A549 treated with Hydrocortisone at 1 μM for 4 hours (cell line): ENCODE results near the gene ZNF17. TPM values are rescaled to one million over a fixed set of nuclear protein-coding genes. Genes with fewer than 3 reads are reported as not detected.

Experiments
- total RNA-seq: library from RNA; stranded (reverse); fragments of 200-300 nt; extraction: Qiagen RNA extraction; gene quantifications from 5 replicates; pipeline ENCODE4 v1.2.3, GENCODE V29; 2022

The ZNF17 gene
- total RNA-seq, result 4.2 to 7.7 TPM (median 5.6 TPM) in 5 replicates

DNA sequence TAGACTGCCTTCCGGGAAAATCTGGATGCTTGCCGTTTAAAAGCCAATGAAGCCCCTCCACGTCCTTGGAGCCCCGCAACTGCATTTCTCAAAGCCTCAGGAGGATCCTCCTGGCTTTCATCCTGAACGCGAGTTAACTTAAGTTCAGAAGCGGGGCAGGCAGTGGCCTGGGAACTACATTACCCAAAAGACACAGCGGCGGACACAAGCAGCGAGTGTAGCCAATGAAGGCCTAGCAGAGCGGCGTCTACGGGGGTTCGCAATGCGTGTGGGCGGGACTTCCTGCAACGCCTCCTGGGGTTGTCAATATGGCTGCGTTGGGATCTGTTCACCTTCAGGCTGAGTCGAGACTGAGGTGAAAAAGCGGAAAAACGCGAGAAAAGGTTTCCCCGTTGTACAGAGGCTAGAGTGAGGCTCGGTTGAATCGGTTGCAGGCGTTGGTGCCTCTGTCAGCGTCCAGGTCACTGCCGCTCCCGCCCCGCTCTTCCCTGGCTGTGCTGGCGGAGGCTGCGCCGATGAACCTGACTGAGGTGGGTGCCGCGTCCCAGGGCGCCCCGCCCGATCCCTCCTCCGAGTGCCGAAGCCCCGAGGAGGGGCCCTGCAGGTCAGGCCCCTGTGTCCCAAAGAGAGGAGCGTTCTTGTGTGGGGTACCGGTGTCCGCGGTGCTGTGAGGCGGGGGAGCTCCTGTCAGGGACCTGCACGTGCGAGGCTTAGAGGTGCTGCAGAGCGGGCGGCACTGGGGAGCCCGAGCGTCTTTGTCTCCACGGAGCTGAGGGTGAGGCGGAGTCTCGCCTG is at the start of gene ZNF17:
ZNF17 (plus strand) TSS at position 285 of the 795 bp plus-strand sequence. CDS start 2,455 bp downstream, outside the sequence.

GRCh38 chr19:57362997-57363687 is 47.8 kb upstream of the ZNF17 start, which contains the start of the genes TRAPPC2B and ZNF547:
Gene TRAPPC2B, plus strand, starts transcription at chr19:57363551. Its CDS starts 1,283 bp downstream, at chr19:57364834.
Gene ZNF547, plus strand, starts transcription at chr19:57363551. Its CDS starts 5,005 bp downstream, at chr19:57368556.

DNA sequence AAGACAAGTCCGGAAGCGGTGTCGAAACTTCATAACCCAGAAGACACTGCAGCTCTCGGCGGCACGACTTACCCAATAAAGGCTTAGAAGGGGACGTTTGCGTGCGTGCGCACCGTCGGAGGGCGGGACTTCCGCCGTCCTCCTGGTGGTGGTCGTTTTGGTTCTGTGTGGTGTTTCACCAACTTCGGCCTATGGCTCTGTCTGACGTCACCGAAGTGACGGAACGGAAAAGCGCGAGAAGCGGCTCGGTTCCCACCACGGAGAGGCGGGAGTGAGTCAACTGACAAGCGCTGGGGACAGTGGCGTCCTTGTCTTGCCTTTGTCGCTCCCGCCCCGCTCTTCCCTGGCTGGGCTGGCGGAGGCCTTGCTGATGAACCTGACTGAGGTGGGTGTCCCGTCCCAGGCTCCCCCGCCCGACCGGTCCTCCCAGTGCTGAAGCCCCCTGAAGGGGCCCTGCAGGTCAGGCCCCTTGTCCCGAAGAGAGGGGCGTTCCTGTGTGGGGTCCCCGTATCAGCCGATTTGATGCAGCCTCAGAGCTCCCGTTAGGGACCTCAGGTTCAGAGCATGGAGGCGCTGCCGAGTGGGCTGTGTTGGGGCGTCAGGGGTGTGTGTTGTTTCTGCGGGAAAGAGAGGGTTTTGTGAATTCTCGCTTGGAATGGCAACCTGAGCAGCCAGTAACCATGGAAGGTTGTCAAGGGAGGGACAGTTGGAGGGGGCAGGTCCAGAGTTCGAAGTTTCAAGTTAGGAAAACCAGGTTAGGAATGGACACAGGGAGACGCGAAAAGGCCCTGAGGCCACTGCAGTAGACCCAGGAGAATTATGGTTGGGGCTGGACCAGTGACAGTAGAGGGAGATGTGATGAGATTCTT is 21.0 kb upstream of the ZNF17 start, which contains the start of gene ZNF548:
ZNF548 (plus strand) TSS at position 125 of the 869 bp plus-strand sequence; CDS start at position 371, 246 bp downstream.

GRCh38 chr19:57435062-57435978 is 24.4 kb downstream of the ZNF17 start, which contains the start of gene ZNF749:
Gene ZNF749, plus strand, starts transcription at chr19:57435325. Its CDS starts 254 bp downstream, at chr19:57435579.

Other genes with a start within 250 kb of the ZNF17 start
- gene DUXA, start 243.7 kb upstream of the ZNF17 start, total RNA-seq, result 0.14 TPM in 1 of 5 replicates, not detected in the others
- gene ZNF264, start 219.7 kb upstream of the ZNF17 start, total RNA-seq, result 6.9 to 9.4 TPM (median 7.6 TPM) in 5 replicates
- 0.13 to 0.46 TPM (median 0.28 TPM) in 5 replicates for gene AURKC, start 180.1 kb upstream of the ZNF17 start, total RNA-seq
- 1.1 to 2.5 TPM (median 2.0 TPM) in 5 replicates for gene ZNF805, start 170.5 kb upstream of the ZNF17 start, total RNA-seq
- gene ZNF460, start 130.7 kb upstream of the ZNF17 start, total RNA-seq, result 0.76 to 1.3 TPM (median 1.1 TPM) in 5 replicates
- gene ZNF543, start 90.7 kb upstream of the ZNF17 start, total RNA-seq, result 0.99 to 2.0 TPM (median 1.4 TPM) in 5 replicates
- 2.0 to 2.9 TPM (median 2.2 TPM) in 5 replicates for gene ZNF304, start 59.9 kb upstream of the ZNF17 start, total RNA-seq
- 11.8 to 16.4 TPM (median 15.0 TPM) in 5 replicates for gene TRAPPC2B, start 47.6 kb upstream of the ZNF17 start, total RNA-seq
- gene ZNF547, start 47.6 kb upstream of the ZNF17 start, total RNA-seq, result 1.0 to 2.5 TPM (median 1.4 TPM) in 5 replicates
- gene ZNF548, start 21.3 kb upstream of the ZNF17 start, total RNA-seq, result 3.2 to 5.6 TPM (median 4.0 TPM) in 5 replicates
- gene ZNF749, start 24.2 kb downstream of the ZNF17 start, total RNA-seq, result 12.6 to 16.4 TPM (median 15.3 TPM) in 5 replicates
- 0.05 to 0.08 TPM (median 0.06 TPM) in 4 of 5 replicates, not detected in the other for gene VN1R1, start 46.0 kb downstream of the ZNF17 start, total RNA-seq
- 1.0 to 2.9 TPM (median 1.4 TPM) in 5 replicates for gene ZNF772, start 66.4 kb downstream of the ZNF17 start, total RNA-seq
- gene ZNF419, start 76.6 kb downstream of the ZNF17 start, total RNA-seq, result 6.1 to 7.8 TPM (median 6.5 TPM) in 5 replicates
- 4.4 to 7.4 TPM (median 4.7 TPM) in 5 replicates for gene ZNF773, start 88.8 kb downstream of the ZNF17 start, total RNA-seq
- gene ZNF549, start 116.2 kb downstream of the ZNF17 start, total RNA-seq, result 1.3 to 2.2 TPM (median 1.7 TPM) in 5 replicates
- gene ZNF550, start 148.7 kb downstream of the ZNF17 start, total RNA-seq, result 2.1 to 4.0 TPM (median 3.6 TPM) in 5 replicates
- 3.6 to 4.9 TPM (median 4.5 TPM) in 5 replicates for gene ZNF416, start 167.8 kb downstream of the ZNF17 start, total RNA-seq
- 0.03 TPM in 1 of 5 replicates, not detected in the others for gene ZIK1, start 173.0 kb downstream of the ZNF17 start, total RNA-seq
- 4.6 to 5.8 TPM (median 4.7 TPM) in 5 replicates for gene ZNF530, start 188.7 kb downstream of the ZNF17 start, total RNA-seq
- gene ZNF134, start 203.1 kb downstream of the ZNF17 start, total RNA-seq, result 6.8 to 9.3 TPM (median 8.4 TPM) in 5 replicates
- gene ZNF211, start 222.0 kb downstream of the ZNF17 start, total RNA-seq, result 5.0 to 7.6 TPM (median 5.9 TPM) in 5 replicates